Measurements from ENCODE around the gene KIAA2012.

KIAA2012 gene

DNA sequence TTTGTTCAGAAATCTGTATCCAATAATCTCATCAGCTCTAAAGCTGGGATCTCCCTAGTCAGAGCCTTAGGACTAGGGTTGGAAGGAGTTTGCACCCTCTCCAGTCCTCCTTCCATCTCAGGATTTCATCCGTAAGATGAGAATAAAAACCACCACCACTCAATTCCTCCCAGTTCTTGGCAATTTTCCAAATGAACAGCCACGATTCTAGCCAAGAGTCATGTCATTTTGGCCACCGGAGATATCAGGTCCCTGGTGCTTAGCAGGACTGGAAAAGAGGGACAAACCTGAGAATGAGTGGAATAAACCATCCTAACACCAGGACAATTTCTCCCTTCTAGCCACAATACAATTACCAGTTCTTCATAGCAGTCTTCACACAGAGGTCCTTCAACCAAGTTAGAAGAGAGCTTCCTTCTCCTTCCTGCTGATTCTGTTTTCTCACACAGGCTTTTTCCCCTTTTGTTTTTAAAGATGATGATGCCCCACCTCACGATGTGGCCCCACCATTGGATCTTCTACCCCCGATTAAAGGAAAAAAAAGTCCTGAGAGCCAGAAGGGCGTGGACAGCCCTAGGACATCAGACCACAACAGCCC, 36.2 kb downstream of the KIAA2012 start:
- Histone ChIP-seq H3K9ac (ENCODE audit: insufficient read length, low read depth) (no peak overlapping the region), H3K4me3 (ENCODE audit: insufficient read length, low read depth) (no peak overlapping the region), H3K27me3 (ENCODE audit: insufficient read depth, insufficient read length) (peaks cover 4% of the 10 kb centered on the region), H3K4me1 (ENCODE audit: insufficient read depth, insufficient read length) (peaks cover 11% of the 10 kb centered on the region), H3K36me3 (ENCODE audit: insufficient read depth, insufficient read length, low read length) (no peaks in the 10 kb centered on the region), H3K9me3 (ENCODE audit: insufficient read depth, low read length) (no peaks in the 10 kb centered on the region)
- no peak for DNase-seq (ENCODE audit: low read depth, low spot score)
- no peak for TF ChIP-seq ZNF274 (IDR thresholded peaks at IDR 0.05; ENCODE audit: low read depth, low read length)
- TF ChIP-seq SUZ12 (IDR thresholded peaks at IDR 0.05; ENCODE audit: extremely low read depth, insufficient read depth, insufficient read length), result no peak
- TF ChIP-seq YY1 (IDR thresholded peaks at IDR 0.05; ENCODE audit: insufficient read depth, insufficient read length), result no peak

DNA sequence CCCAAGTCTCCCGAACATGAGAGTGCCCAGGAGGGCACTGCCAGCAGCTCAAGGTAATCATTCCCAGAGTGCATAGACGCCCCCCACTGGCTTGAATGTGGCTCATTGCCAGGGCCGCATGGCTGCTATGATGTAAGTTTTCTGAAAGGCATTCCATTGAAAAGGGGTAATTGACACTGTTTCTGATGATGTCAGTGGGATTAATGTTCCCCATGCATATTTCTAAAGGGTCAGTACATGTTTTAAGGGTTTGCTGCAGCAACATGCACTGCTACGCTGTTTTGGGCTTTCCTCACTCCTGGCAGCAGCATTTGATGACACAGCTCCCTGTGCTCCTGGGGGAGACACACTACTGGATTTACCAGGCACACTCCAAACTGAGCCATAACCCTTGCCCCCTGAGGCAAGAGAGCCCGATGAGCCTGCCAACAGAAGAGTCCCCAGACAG, 36.7 kb downstream of the KIAA2012 start:
- peak overlapping the region; percentile 21 for H3K9ac ChIP-seq (ENCODE audit: insufficient read length, low read depth)
- H3K27me3 ChIP-seq (ENCODE audit: insufficient read depth, insufficient read length), result peaks cover 4% of the 10 kb centered on the region
- peaks cover 11% of the 10 kb centered on the region for H3K4me1 ChIP-seq (ENCODE audit: insufficient read depth, insufficient read length)
- no peaks in the 10 kb centered on the region for H3K9me3 ChIP-seq (ENCODE audit: insufficient read depth, low read length)
- no peaks in the 10 kb centered on the region for H3K36me3 ChIP-seq (ENCODE audit: insufficient read depth, insufficient read length, low read length)
- H3K4me3 ChIP-seq (ENCODE audit: insufficient read length, low read depth), result no peak overlapping the region
- no peak for DNase-seq (ENCODE audit: low read depth, low spot score)
- TF ChIP-seq ZNF274 (IDR thresholded peaks at IDR 0.05; ENCODE audit: low read depth, low read length), result no peak
- TF ChIP-seq YY1 (IDR thresholded peaks at IDR 0.05; ENCODE audit: insufficient read depth, insufficient read length), result no peak

DNA sequence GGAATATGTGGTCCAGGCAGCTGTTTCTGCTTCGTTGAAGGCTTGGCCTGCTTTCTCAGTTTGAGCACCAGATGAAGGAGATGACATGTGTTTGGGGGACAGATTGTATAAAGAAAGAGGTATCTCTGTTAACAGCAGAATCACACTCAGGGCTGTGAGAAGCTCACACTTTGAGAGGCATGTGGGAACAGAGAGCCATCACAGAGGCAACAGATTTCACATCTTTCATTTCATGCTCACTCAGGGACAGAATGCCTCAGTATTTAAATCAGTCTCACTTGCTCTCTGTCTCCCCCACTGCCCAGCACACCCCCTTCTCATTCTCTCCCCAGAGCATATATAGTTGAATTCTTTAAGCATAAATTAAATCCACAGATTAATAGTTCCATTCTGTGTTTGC, 37.4 kb downstream of the KIAA2012 start:
- Histone ChIP-seq H3K9ac (ENCODE audit: insufficient read length, low read depth) (no peak overlapping the region), H3K36me3 (ENCODE audit: insufficient read depth, insufficient read length, low read length) (no peaks in the 10 kb centered on the region), H3K9me3 (ENCODE audit: insufficient read depth, low read length) (no peaks in the 10 kb centered on the region), H3K4me1 (ENCODE audit: insufficient read depth, insufficient read length) (peaks cover 11% of the 10 kb centered on the region), H3K4me3 (ENCODE audit: insufficient read length, low read depth) (no peak overlapping the region), H3K27me3 (ENCODE audit: insufficient read depth, insufficient read length) (peaks cover under 1% of the 10 kb centered on the region)
- no peak for DNase-seq (ENCODE audit: low read depth, low spot score)
- no peak for TF ChIP-seq YY1 (IDR thresholded peaks at IDR 0.05; ENCODE audit: insufficient read depth, insufficient read length)

DNA sequence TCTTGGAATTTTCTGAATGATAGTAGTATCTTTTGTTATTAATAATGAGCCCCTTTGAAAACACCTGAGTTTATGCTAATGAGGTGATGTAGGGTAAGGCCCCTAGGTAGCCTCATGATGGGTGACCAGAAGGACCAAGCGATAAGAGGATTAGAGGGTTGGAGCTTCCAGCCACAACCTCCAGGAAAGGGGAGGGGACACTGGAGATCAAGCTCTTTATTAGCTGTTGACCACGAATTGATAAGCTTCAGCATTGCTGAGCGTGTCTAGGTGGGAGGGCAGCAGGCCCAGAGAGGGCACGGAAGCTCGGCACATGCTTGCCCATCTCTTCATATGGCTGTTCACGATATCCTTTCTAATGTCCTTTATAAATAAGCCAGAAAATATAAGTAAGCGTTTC, 39.0 kb downstream of the KIAA2012 start:
- DNase-seq (ENCODE audit: low read depth, low spot score), result no peak
- H3K27me3 ChIP-seq (ENCODE audit: insufficient read depth, insufficient read length), result no peaks in the 10 kb centered on the region

DNA sequence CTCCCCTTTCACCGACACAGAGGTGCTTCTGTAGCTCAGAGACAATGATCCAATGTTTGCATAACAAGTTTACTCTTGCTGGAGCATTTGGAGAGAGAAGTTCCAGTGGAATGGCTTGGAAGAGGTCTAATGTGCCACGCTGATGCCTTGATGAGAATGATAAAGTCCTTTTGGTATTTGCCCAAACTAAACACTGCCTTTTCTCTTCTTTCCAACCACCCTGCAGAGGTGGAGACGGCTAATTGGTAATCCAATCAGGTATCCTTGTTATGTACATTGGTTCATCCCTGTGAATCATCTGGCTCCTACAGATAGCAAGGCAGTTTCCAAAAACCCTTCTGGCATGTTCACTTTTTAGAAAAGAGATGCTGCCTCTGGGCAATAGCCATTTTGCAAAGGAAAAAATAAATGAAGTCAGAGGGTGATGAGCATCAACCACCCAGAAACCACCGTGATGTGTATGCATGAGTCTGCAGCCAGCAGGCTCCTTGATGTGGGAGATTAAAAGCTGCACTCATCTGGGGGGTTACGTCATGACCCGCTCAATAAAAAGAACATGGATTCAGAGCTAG, 40.6 kb downstream of the KIAA2012 start:
- H3K27me3 ChIP-seq (ENCODE audit: insufficient read depth, insufficient read length), result no peaks in the 10 kb centered on the region
- TF ChIP-seq ZNF274 (IDR thresholded peaks at IDR 0.05; ENCODE audit: low read depth, low read length) (no peak), SUZ12 (IDR thresholded peaks at IDR 0.05; ENCODE audit: extremely low read depth, insufficient read depth, insufficient read length) (no peak), YY1 (IDR thresholded peaks at IDR 0.05; ENCODE audit: insufficient read depth, insufficient read length) (no peak)
- H3K9ac ChIP-seq (ENCODE audit: insufficient read length, low read depth), result peak overlapping the region; percentile 17
- H3K9me3 ChIP-seq (ENCODE audit: insufficient read depth, low read length), result no peaks in the 10 kb centered on the region
- H3K4me3 ChIP-seq (ENCODE audit: insufficient read length, low read depth), result no peak overlapping the region
- DNase-seq (ENCODE audit: low read depth, low spot score), result peak; percentile 13
- peaks cover 13% of the 10 kb centered on the region for H3K4me1 ChIP-seq (ENCODE audit: insufficient read depth, insufficient read length)
- H3K36me3 ChIP-seq (ENCODE audit: insufficient read depth, insufficient read length, low read length), result no peaks in the 10 kb centered on the region

More for the DNA sequence above, 39.0 kb downstream of the KIAA2012 start:
- H3K4me3 ChIP-seq (ENCODE audit: insufficient read length, low read depth), result no peak overlapping the region
- H3K9ac ChIP-seq (ENCODE audit: insufficient read length, low read depth), result no peak overlapping the region
- H3K9me3 ChIP-seq (ENCODE audit: insufficient read depth, low read length), result no peaks in the 10 kb centered on the region
- peaks cover 13% of the 10 kb centered on the region for H3K4me1 ChIP-seq (ENCODE audit: insufficient read depth, insufficient read length)
- no peak for TF ChIP-seq ZNF274 (IDR thresholded peaks at IDR 0.05; ENCODE audit: low read depth, low read length)
- no peak for TF ChIP-seq YY1 (IDR thresholded peaks at IDR 0.05; ENCODE audit: insufficient read depth, insufficient read length)
- TF ChIP-seq SUZ12 (IDR thresholded peaks at IDR 0.05; ENCODE audit: extremely low read depth, insufficient read depth, insufficient read length), result no peak
- H3K36me3 ChIP-seq (ENCODE audit: insufficient read depth, insufficient read length, low read length), result no peaks in the 10 kb centered on the region

DNA sequence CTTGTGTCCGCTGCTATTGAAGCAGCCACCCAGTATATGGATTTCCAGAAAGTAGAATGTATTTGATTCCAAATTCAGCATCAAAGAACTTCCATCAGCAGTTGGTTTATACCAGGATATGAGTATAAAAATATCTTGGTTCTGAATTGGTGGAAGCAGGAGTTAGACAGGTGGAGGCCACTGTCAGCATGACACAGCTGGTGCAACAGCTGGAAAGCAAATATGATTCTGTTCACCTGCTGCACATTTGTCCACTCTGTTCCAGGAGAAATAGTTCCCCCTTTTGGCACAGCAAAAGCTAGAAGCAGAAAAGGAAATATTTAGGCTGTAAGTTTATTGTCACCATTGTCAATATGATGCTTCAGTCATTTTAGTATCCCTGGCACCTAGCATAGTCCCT, 41.2 kb downstream of the KIAA2012 start:
- no peak overlapping the region for H3K4me3 ChIP-seq (ENCODE audit: insufficient read length, low read depth)
- DNase-seq (ENCODE audit: low read depth, low spot score), result no peak
- TF ChIP-seq ZNF274 (IDR thresholded peaks at IDR 0.05; ENCODE audit: low read depth, low read length), result no peak
- TF ChIP-seq YY1 (IDR thresholded peaks at IDR 0.05; ENCODE audit: insufficient read depth, insufficient read length), result no peak
- no peaks in the 10 kb centered on the region for H3K36me3 ChIP-seq (ENCODE audit: insufficient read depth, insufficient read length, low read length)
- peaks cover 13% of the 10 kb centered on the region for H3K4me1 ChIP-seq (ENCODE audit: insufficient read depth, insufficient read length)
- no peaks in the 10 kb centered on the region for H3K27me3 ChIP-seq (ENCODE audit: insufficient read depth, insufficient read length)
- H3K9ac ChIP-seq (ENCODE audit: insufficient read length, low read depth), result no peak overlapping the region
- H3K9me3 ChIP-seq (ENCODE audit: insufficient read depth, low read length), result peaks cover 1% of the 10 kb centered on the region; the same call in 1 of the 2 replicates

DNA sequence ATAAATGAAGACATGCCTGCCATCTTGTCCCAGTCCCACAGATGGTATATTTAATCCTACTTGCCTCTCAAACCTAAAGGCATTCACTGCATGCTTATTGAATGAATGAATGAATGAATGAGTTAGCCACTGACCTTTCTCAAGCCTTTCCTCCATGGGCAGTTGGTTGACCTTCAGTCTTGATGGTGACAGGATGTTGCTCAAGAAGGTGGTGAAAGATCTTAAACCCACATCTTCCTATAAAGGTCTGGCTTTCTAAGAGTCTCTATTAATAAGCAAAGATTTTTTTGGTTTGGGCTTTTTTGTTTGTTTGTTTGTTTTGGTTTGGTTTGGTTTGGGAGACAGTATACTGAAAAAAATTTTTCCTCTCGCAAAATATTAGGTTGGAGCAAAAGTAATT, 41.7 kb downstream of the KIAA2012 start:
- TF ChIP-seq SUZ12 (IDR thresholded peaks at IDR 0.05; ENCODE audit: extremely low read depth, insufficient read depth, insufficient read length), result no peak
- no peak for TF ChIP-seq ZNF274 (IDR thresholded peaks at IDR 0.05; ENCODE audit: low read depth, low read length)
- TF ChIP-seq YY1 (IDR thresholded peaks at IDR 0.05; ENCODE audit: insufficient read depth, insufficient read length), result no peak
- Histone ChIP-seq H3K27me3 (ENCODE audit: insufficient read depth, insufficient read length) (no peaks in the 10 kb centered on the region), H3K4me3 (ENCODE audit: insufficient read length, low read depth) (no peak overlapping the region), H3K36me3 (ENCODE audit: insufficient read depth, insufficient read length, low read length) (no peaks in the 10 kb centered on the region), H3K4me1 (ENCODE audit: insufficient read depth, insufficient read length) (peaks cover 12% of the 10 kb centered on the region), H3K9me3 (ENCODE audit: insufficient read depth, low read length) (peaks cover 6% of the 10 kb centered on the region; the same call in 1 of the 2 replicates), H3K9ac (ENCODE audit: insufficient read length, low read depth) (no peak overlapping the region)
- no peak for DNase-seq (ENCODE audit: low read depth, low spot score)

Data from NT2/D1 (cell line).